NB4 (cell line): ENCODE measurements around the gene MLANA.

ENCODE experiments used
- CTCF ChIP-seq: IDR thresholded peaks from one replicate; pipeline ENCODE4 v1.5.1; 2012; ENCODE audit warnings: low read depth, low read length
- MYC ChIP-seq: IDR thresholded peaks from 2 replicates; pipeline ENCODE4 v1.6.1; 2011; ENCODE audit warnings: low read depth, low read length
- POLR2A ChIP-seq: IDR thresholded peaks from 2 replicates; pipeline ENCODE4 v1.6.1; 2011; ENCODE audit warnings: mild to moderate bottlenecking; ENCODE audit not compliant: insufficient read length; ENCODE audit errors: extremely low read depth

GRCh38 chr9:5866272-5866671, 24.4 kb upstream of the MLANA start:
- no peak for TF ChIP-seq CTCF
- TF ChIP-seq MYC, result no peak
- no peak for TF ChIP-seq POLR2A
